ENCODE measurements around the gene DENND1B. TPM values are rescaled to one million over a fixed set of nuclear protein-coding genes. Genes with fewer than 3 reads are reported as not detected.
"Not testable (repeated sequence)": the region's sequence is repeated elsewhere in the genome, so short reads cannot be mapped to it uniquely, and the experiment has no call there.

The DENND1B gene
- total RNA-seq, 5 donors from 2014 or later (not counting 1 experiment from before 2014, with no cell fraction given) = 13.6 to 29.8 (median 15.8) TPM

DNA sequence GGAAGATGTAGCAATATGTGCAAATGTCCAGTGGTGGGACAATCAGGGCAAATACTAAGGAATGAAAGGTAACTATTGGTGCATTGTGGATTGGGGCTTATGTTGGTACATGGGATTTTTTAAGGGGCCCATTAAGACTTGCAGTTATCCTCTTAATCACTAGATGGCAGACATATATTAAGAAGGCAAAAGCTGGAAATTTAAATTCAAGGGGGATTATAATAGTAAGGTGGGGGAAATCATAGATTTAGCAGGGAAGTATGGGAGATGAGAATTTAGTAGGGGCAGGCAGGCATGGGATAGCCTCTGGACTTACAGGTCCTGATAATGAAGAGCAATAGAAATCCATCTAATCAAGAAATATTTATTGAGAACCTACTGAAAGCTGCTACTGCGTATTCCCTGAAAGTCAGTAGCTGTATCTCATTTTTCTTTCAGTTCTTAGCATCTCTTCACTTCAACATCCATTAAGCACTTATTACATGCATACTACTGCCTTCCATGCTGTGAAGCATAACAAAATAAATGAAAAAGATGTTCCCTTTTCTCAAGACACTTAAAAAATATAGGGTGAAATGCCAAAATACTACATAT, 255.4 kb downstream of the DENND1B start:
- WGBS (ENCODE audit: insufficient coverage) = no CpG with 5 or more reads among the region's 1 CpG
- Mint-ChIP-seq H3K27me3 (no peaks in the 10 kb centered on the region), H3K4me3 (no peak overlapping the region), H3K4me1 (peaks cover 0 to 3% (median 0%) of the 10 kb centered on the region in 3 donors), H3K27ac (no peak overlapping the region), H3K36me3 (peaks cover 14% of the 10 kb centered on the region), H3K9me3 (no peaks in the 10 kb centered on the region)
- Histone ChIP-seq H3K27me3 (replicated peaks in 1 of 2; ENCODE audit: control insufficient read depth in 2 of 2, extremely low read depth in 1 of 2, insufficient read depth in 2 of 2, low read length in 1 of 2) (no peaks in the 10 kb centered on the region), H3K36me3 (ENCODE audit: control insufficient read depth in 2 of 2, extremely low read depth in 1 of 2, insufficient read depth in 1 of 2, low read length in 1 of 2) (no peaks in the 10 kb centered on the region), H3K9me3 (no peaks in the 10 kb centered on the region), H3K4me1 (ENCODE audit: control insufficient read depth in 1 of 2, extremely low read depth in 1 of 2, insufficient read depth in 2 of 2, low read length in 2 of 2) (no peaks in the 10 kb centered on the region), H3K4me3 (ENCODE audit: control insufficient read depth in 1 of 2, extremely low read depth in 1 of 2, low read length in 1 of 2) (no peak overlapping the region), H3K27ac (ENCODE audit: low read length) (no peak overlapping the region)
- ChIA-PET POLR2A (no interaction called here), CTCF (interaction anchor here (0.6 to 2.3 kb wide), 10 partner anchors 15 to 946 kb away, joined by 3 to 13 read pairs (median 4); no protein-coding TSS in a partner anchor)
- no peak for ATAC-seq (replicated peaks in 1 of 4)
- peak in 1 of 35 experiments; percentile 29 for DNase-seq

DNA sequence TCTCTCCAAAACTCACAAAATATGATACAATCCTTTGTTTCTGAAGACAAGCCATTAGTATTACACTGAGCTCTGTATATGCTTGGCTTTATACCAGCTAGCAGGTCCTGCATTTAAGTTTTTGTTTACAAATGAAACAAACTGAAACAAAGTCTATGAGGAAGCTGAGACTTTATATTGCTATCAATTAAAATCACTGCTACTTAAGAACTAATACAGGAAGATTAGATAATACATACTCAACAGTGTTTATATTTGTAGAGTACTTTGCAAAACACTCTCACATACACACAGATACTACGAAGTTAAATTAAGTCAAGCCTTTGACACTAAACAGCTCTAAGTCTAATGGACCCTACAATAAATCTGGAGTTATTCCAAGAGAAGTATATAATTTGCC, 259.9 kb downstream of the DENND1B start:
- no peak overlapping the region for H3K27ac Mint-ChIP-seq
- no peaks in the 10 kb centered on the region for H3K4me1 Mint-ChIP-seq
- no CpG with 5 or more reads among the region's 1 CpG for WGBS (ENCODE audit: insufficient coverage)
- ATAC-seq (replicated peaks in 1 of 4) (no peak), DNase-seq (no peak)
- CTCF ChIA-PET = interaction anchor here in 1 of 2 donors (0.7 to 1.3 kb wide), 2 partner anchors 11 to 105 kb away, joined by 3 to 5 read pairs; no protein-coding TSS in a partner anchor
- no peaks in the 10 kb centered on the region for H3K27me3 Mint-ChIP-seq
- Histone ChIP-seq H3K9me3 (no peaks in the 10 kb centered on the region), H3K27me3 (replicated peaks in 1 of 2; ENCODE audit: control insufficient read depth in 2 of 2, extremely low read depth in 1 of 2, insufficient read depth in 2 of 2, low read length in 1 of 2) (no peaks in the 10 kb centered on the region), H3K4me1 (ENCODE audit: control insufficient read depth in 1 of 2, extremely low read depth in 1 of 2, insufficient read depth in 2 of 2, low read length in 2 of 2) (no peaks in the 10 kb centered on the region), H3K27ac (ENCODE audit: low read length) (no peak overlapping the region), H3K4me3 (ENCODE audit: control insufficient read depth in 1 of 2, extremely low read depth in 1 of 2, low read length in 1 of 2) (no peak overlapping the region), H3K36me3 (ENCODE audit: control insufficient read depth in 2 of 2, extremely low read depth in 1 of 2, insufficient read depth in 1 of 2, low read length in 1 of 2) (peaks cover 0 to 11% of the 10 kb centered on the region in 2 donors)
- POLR2A ChIA-PET = interaction anchor here in 1 of 2 donors (0.6 kb wide), 1 partner anchor 1007 kb away, joined by 4 read pairs; no protein-coding TSS in a partner anchor
- no peaks in the 10 kb centered on the region for H3K9me3 Mint-ChIP-seq
- no peak overlapping the region for H3K4me3 Mint-ChIP-seq
- peaks cover 34% of the 10 kb centered on the region for H3K36me3 Mint-ChIP-seq

DNA sequence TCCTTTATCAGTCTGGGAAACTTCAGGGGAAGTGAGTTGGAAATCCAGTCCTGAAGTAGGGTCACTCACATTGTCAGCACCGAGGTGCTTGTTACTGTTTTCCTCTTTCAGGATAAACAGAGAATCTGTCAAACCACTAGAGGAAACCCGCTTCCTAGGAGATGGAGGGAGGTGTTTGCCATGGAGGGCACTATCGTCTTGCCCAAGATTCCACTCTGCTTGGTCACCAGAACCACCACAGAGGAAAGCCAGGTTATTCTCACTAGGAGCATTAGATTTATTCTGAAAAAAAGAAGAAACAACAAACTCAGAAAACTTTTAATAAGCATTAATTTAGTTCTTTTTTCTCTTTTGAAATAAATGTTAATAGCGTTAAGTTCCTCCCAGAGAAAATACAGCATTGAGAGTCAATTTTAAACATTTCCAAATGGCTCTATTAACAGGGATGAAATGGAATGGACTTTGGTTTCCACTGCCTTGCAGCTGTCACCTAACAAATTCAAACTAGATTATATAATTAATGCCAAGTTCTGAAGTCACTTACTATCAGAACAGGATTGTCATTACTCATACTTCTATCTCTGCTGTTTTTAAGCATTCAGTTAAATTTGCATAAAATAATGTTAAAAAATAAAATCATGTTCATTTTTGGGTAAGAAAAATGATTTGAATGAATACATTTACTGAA, 264.4 kb downstream of the DENND1B start:
- Mint-ChIP-seq H3K4me3 (no peak overlapping the region), H3K27ac (no peak overlapping the region), H3K4me1 (no peaks in the 10 kb centered on the region), H3K36me3 (peaks cover 28% of the 10 kb centered on the region), H3K9me3 (no peaks in the 10 kb centered on the region), H3K27me3 (no peaks in the 10 kb centered on the region)
- Histone ChIP-seq H3K9me3 (no peaks in the 10 kb centered on the region), H3K27ac (ENCODE audit: low read length) (no peak overlapping the region), H3K36me3 (ENCODE audit: control insufficient read depth in 2 of 2, extremely low read depth in 1 of 2, insufficient read depth in 1 of 2, low read length in 1 of 2) (peaks cover 0 to 13% of the 10 kb centered on the region in 2 donors), H3K27me3 (replicated peaks in 1 of 2; ENCODE audit: control insufficient read depth in 2 of 2, extremely low read depth in 1 of 2, insufficient read depth in 2 of 2, low read length in 1 of 2) (no peaks in the 10 kb centered on the region), H3K4me3 (ENCODE audit: control insufficient read depth in 1 of 2, extremely low read depth in 1 of 2, low read length in 1 of 2) (no peak overlapping the region), H3K4me1 (ENCODE audit: control insufficient read depth in 1 of 2, extremely low read depth in 1 of 2, insufficient read depth in 2 of 2, low read length in 2 of 2) (no peaks in the 10 kb centered on the region)
- ATAC-seq (replicated peaks in 1 of 4) (no peak), DNase-seq (no peak)
- POLR2A ChIA-PET = no interaction called here
- CTCF ChIA-PET = interaction anchor here in 1 of 2 donors (0.5 kb wide), 1 partner anchor 179 kb away, joined by 3 read pairs; no protein-coding TSS in a partner anchor
- no CpG with 5 or more reads among the region's 4 CpGs for WGBS (ENCODE audit: insufficient coverage)

DNA sequence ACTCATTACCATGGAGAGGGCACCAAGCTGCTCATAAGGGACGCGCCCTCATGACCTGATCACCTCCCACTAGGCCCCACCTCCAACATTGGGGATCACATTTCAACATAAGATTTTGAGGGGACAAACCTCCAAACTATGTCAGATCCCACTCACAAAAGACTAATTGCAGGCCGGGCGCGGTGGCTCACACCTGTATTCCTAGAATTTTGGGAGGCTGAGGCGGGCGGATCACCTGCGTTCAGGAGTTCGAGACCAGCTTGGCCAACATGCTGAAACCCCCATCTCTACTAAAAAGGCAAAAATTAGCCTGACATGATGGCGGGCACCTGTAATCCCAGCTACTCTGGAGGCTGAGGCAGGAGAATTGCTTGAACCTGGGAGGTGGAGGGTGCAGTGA, 278.6 kb downstream of the DENND1B start:
- ChIA-PET POLR2A (no interaction called here), CTCF (interaction anchor here in 1 of 2 donors (0.7 kb wide), 1 partner anchor 621 kb away, joined by 6 read pairs; no protein-coding TSS in a partner anchor)
- WGBS (ENCODE audit: insufficient coverage) = 50% methylated on average over 2 of the region's 10 CpGs
- Mint-ChIP-seq H3K36me3 (no peaks in the 10 kb centered on the region), H3K27me3 (peaks cover 0 to 2% of the 10 kb centered on the region in 2 donors), H3K4me1 (no peaks in the 10 kb centered on the region), H3K4me3 (no peak overlapping the region), H3K27ac (no peak overlapping the region), H3K9me3 (no peaks in the 10 kb centered on the region)
- DNase-seq (no peak), ATAC-seq (replicated peaks in 1 of 4) (no peak)
- Histone ChIP-seq H3K27me3 (replicated peaks in 1 of 2; ENCODE audit: control insufficient read depth in 2 of 2, extremely low read depth in 1 of 2, insufficient read depth in 2 of 2, low read length in 1 of 2) (no peaks in the 10 kb centered on the region), H3K36me3 (ENCODE audit: control insufficient read depth in 2 of 2, extremely low read depth in 1 of 2, insufficient read depth in 1 of 2, low read length in 1 of 2) (no peaks in the 10 kb centered on the region), H3K27ac (ENCODE audit: low read length) (no peak overlapping the region), H3K9me3 (no peaks in the 10 kb centered on the region), H3K4me3 (ENCODE audit: control insufficient read depth in 1 of 2, extremely low read depth in 1 of 2, low read length in 1 of 2) (no peak overlapping the region), H3K4me1 (ENCODE audit: control insufficient read depth in 1 of 2, extremely low read depth in 1 of 2, insufficient read depth in 2 of 2, low read length in 2 of 2) (no peaks in the 10 kb centered on the region)

DNA sequence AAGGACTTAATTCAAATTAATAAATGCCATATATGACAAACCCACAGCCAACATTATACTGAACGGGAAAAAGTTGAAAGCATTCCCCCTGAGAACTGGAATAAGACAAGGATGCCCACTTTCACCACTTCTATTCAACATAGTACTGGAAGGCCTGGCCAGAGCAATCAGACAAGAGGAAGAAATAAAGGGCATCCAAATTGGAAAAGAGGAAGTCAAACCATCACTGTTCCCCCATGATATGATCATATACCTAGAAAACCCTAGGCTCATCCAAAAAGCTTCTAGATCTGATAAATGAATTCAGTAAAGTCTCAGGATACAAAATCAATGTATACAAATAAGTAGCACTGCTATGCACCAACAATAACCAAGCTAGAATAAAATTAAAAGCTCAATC, 283.8 kb downstream of the DENND1B start:
- CTCF ChIA-PET; H3K27ac ChIP-seq (ENCODE audit: low read length); H3K4me3 Mint-ChIP-seq; H3K4me1 Mint-ChIP-seq; H3K4me1 ChIP-seq (ENCODE audit: control insufficient read depth in 1 of 2, extremely low read depth in 1 of 2, insufficient read depth in 2 of 2, low read length in 2 of 2); H3K27ac Mint-ChIP-seq; H3K4me3 ChIP-seq (ENCODE audit: control insufficient read depth in 1 of 2, extremely low read depth in 1 of 2, low read length in 1 of 2); H3K27me3 ChIP-seq (replicated peaks in 1 of 2; ENCODE audit: control insufficient read depth in 2 of 2, extremely low read depth in 1 of 2, insufficient read depth in 2 of 2, low read length in 1 of 2); H3K36me3 ChIP-seq (ENCODE audit: control insufficient read depth in 2 of 2, extremely low read depth in 1 of 2, insufficient read depth in 1 of 2, low read length in 1 of 2); H3K9me3 Mint-ChIP-seq; H3K9me3 ChIP-seq; DNase-seq; ATAC-seq (replicated peaks in 1 of 4); H3K36me3 Mint-ChIP-seq; POLR2A ChIA-PET: not testable (repeated sequence)
- peaks cover 7 to 10% of the 10 kb centered on the region in 2 donors for H3K27me3 Mint-ChIP-seq
- no CpG with 5 or more reads among the region's 1 CpG for WGBS (ENCODE audit: insufficient coverage)

DNA sequence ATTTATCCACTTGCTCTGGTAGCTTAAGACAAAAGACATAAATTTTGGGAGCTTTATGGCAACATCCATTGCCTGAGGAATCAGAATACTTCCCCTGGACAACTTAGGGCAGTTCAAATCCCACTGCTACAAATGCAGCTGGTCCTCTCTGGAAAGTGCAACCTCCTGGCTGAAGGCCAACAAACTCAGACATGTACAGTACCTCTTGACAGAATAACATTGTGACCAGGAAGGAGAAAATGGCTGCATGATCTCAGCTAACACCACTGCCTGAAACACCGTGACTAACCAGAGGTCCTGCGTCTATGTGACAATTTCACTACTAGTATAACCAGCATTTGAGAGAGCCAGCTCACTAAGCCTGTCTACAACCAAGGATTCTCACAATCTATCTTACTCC, 288.3 kb downstream of the DENND1B start:
- Histone ChIP-seq H3K36me3 (ENCODE audit: control insufficient read depth in 2 of 2, extremely low read depth in 1 of 2, insufficient read depth in 1 of 2, low read length in 1 of 2) (no peaks in the 10 kb centered on the region), H3K4me3 (ENCODE audit: control insufficient read depth in 1 of 2, extremely low read depth in 1 of 2, low read length in 1 of 2) (no peak overlapping the region), H3K27me3 (replicated peaks in 1 of 2; ENCODE audit: control insufficient read depth in 2 of 2, extremely low read depth in 1 of 2, insufficient read depth in 2 of 2, low read length in 1 of 2) (peaks cover 0 to 3% of the 10 kb centered on the region in 2 experiments), H3K27ac (ENCODE audit: low read length) (no peak overlapping the region), H3K9me3 (no peaks in the 10 kb centered on the region), H3K4me1 (ENCODE audit: control insufficient read depth in 1 of 2, extremely low read depth in 1 of 2, insufficient read depth in 2 of 2, low read length in 2 of 2) (peaks cover 0 to under 1% of the 10 kb centered on the region in 2 experiments)
- ATAC-seq (replicated peaks in 1 of 4) (no peak), DNase-seq (no peak)
- H3K27ac Mint-ChIP-seq = no peak overlapping the region
- H3K36me3 Mint-ChIP-seq = no peaks in the 10 kb centered on the region
- H3K9me3 Mint-ChIP-seq = no peaks in the 10 kb centered on the region
- ChIA-PET CTCF (interaction anchor here in 1 of 2 donors (1.3 kb wide), 1 partner anchor 10 kb away, joined by 3 read pairs; no protein-coding TSS in a partner anchor), POLR2A (no interaction called here)
- 100% methylated on average over 1 of the region's 2 CpGs for WGBS (ENCODE audit: insufficient coverage)
- peaks cover under 1 to 3% (median under 1%) of the 10 kb centered on the region in 3 donors for H3K4me1 Mint-ChIP-seq
- peaks cover 7 to 10% of the 10 kb centered on the region in 2 donors for H3K27me3 Mint-ChIP-seq
- H3K4me3 Mint-ChIP-seq = no peak overlapping the region

Measured in T-cell (primary cell).